NCI-H1048 (cell line): ENCODE results near the gene CRKL.
A peak's percentile ranks its signal among the peaks of the same experiment; 100 is the strongest.
"Not testable (repeated sequence)": the region's sequence is repeated elsewhere in the genome, so short reads cannot be mapped to it uniquely, and the experiment has no call there.

Experiments used
- DNase-seq: peaks from one replicate; lab custom pipeline; 2025; lab: John Stamatoyannopoulos, UW

Gene CRKL, protein sequence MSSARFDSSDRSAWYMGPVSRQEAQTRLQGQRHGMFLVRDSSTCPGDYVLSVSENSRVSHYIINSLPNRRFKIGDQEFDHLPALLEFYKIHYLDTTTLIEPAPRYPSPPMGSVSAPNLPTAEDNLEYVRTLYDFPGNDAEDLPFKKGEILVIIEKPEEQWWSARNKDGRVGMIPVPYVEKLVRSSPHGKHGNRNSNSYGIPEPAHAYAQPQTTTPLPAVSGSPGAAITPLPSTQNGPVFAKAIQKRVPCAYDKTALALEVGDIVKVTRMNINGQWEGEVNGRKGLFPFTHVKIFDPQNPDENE

GRCh38 chr22:20916916-20917810, at the start of gene CRKL:
CRKL (plus strand) TSS chr22:20917407; CDS start chr22:20917935, 528 bp downstream.
- DNase-seq = peak; percentile 94

DNA sequence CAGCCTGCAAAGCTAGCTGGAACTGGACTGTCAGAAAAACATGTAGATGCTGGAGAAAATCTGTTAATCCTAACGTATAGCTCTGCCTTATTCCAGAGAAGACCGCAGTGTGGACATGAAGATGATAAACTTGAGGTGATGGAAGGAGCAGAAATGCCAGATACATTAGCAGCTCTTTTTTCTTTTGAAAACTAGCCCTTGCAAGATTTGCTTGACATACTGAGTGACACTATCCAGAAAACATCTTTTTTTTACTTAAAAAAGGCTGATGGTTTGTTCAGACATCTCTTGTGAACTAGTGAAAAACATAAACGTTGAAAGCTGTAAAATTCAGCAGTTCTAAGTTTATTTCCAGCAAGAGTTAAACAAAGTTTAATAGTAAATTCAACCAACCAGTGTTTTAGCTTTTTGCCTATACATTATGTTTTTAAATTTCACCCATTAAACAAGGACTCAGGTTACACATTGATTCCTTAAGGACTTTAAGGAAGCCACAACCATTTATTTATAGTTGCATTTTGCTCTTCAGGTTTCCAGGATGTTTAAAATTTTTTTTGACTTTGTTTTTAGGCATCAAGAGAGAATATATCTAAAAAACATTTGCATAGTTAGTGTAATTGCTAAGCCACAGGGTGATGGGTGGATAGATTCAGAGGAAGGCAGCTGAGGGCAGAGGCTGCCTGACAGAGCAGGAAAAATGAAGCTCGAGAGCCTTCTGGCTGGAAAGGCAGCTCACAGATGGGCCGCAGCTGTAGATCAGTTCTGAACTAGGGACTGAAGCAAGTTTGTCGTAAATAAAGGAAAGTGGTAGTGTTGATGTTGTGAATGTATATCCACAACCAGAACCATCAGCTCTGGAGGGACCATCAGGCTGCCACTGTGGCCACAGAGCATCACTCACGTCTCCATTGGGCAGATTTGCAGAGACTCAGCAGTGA, 48.9 kb upstream of the CRKL start:
- no peak for DNase-seq

GRCh38 chr22:20869234-20869633, 48.0 kb upstream of the CRKL start:
- no peak for DNase-seq

DNA sequence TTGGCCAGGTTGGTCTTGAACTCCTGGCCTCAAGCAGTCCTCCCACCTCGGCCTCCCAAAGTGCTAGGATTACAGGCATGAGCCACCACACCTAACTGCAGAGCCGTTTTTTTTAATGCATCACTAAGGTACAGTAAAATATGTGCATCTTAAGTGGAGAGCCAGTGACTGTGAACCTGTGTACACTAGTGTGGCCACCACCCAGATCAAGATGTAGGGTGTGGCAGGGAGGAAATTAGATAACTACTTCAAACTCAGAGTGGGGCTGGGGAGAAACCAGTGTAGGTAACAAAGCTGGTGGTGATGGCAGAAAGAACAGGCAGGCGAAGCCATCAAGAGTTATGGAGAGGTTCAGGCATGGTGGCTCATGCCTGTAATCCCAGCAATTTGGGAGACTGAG, 44.0 kb upstream of the CRKL start:
- DNase-seq = no peak

GRCh38 chr22:20875296-20875695, 41.9 kb upstream of the CRKL start:
- no peak for DNase-seq

GRCh38 chr22:20877715-20878114, 39.5 kb upstream of the CRKL start:
- no peak for DNase-seq

GRCh38 chr22:20881231-20881630, 36.0 kb upstream of the CRKL start:
- no peak for DNase-seq

DNA sequence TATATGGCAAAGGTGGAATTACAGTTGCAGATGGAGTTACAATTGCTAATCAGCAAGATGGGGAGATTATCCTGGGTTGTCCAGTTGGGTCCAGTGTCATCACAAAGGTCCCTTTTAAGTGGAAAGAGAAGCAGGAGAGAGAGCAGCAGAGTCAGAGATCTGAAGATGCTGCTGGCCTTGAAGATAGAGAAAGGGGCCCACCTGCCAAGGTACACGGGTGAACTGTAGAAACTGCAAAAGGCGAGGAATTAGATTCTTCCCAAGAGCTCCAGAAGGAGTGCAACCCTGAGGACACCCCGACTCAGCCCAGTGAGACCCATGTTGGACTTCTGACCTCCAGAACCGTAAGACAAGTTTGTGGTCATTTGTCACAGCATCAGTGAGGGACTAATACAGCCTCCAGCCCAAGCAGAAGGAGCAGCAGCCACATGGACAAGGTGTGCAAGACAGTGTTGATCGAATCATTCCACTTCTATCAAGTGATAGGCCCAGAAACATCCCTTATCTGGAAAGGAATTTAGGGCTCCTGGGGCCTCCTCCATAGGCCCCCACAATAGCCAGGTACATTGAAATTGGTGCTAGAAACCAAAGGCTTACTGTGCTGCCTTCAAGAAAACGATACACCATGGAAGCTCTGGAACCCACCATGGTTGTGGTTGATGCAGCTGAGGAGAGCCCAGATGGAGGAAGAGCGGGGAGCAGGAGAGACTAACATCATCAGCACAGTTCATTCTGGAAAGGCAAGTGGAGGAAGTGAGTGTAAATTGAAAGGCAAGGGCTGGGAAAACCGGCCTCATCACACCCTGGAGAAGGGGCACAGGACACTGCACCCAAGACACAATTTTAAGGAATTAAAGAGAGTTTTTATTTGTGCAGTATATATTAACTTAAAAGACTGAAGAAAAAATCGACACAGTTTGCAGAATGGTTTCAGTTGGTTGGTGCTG, 35.1 kb upstream of the CRKL start:
- DNase-seq = no peak

DNA sequence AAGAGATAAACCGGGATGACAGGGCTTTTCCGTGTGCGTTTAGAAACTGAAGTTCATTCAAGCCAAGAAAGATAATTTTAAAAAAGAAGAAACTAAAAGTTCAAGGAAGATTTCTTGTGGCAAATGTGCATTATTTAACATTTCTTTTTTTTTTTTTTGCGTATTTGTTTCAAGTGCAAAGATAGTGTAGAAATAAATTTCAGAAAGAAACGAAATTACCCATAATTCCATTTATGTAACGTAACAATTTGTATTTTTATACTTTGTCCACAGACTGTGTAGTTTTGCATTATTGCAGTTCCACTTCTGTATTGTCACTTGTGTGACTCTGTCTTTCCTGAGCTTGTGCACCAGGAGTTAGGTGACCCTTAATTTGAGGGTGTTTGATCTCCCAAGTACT, 34.4 kb upstream of the CRKL start:
- no peak for DNase-seq

DNA sequence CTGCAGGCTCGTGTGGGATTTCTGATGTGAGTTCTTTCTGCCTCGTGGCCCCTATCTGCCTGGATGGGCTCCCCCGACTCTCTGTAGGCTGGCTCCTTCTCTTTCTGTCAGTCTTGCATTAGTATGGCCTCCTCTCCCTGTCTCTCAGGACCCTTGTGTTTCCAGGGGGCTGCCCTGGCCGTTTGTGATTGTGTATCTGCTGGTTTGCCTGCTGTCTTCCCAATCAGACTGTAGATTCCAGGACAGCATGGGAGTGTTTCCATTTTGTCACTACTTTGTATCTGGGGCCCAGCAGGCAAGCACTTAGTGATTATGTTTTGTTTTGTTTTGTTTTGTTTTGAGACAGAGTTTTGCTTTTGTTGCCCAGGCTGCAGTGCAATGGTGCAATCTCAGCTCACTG, 32.8 kb upstream of the CRKL start:
- DNase-seq = no peak

DNA sequence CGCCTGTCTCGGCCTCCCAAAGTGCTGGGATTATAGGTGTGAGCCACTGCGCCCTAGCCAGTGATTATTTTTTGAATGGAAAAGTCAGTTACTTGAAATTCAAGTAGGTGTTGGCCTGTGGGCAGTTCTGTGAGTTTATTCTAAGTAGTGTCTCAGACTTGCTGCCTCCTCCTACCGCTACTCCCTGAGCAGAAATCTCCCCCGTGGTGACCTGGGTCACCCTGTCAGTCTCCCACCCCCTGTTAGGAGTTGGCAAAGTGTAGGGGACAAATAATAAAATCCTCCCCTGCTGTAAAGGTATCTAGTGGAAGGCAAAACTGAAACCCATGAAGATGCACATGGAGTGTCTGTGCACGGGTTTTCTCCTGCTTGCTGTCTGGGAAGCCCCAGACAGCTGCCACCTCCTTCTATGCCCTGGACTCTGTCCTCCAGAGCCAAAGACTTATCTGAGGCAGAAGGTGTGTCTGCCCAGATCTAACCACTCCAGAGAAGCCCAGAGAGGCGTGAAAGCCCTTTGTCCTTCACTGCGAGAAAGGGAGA, 32.1 kb upstream of the CRKL start:
- DNase-seq = no peak

- DNase-seq = no peak
Observed at GRCh38 chr22:20885557-20886323, 31.5 kb upstream of the CRKL start.

GRCh38 chr22:20887375-20887774, 29.8 kb upstream of the CRKL start:
- no peak for DNase-seq

DNA sequence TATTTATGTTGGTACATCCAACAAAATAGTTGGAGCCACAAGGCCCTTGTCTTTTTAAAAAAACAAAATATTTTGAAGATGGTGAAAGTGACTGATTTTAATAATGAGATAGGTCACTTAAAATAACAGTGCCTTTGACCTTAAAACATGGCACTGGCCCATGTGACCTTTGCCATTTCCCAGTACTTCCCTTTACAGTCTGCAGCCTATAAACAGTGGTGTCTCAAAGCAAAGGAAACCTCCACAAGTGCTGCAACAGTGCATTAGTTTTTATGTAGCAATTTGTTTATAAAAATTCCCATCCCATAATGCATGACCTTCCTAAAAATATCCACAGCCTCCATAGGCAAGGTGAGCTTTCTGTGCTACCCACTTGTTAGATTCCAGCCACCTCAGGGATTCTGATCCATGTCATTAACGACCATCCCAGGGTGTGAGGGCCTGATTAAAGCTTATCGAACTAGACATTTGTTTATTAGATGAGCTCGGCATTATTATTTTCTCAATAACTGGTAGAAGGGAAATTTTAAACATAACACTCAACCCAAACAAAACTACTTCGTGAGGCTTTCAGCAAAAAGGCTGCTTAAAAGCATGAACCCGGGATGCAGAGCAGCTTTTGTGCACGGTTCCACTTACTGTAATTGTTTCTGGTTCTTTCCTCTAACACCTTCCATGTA, 28.0 kb upstream of the CRKL start:
- DNase-seq = no peak

GRCh38 chr22:20889904-20890540, 27.2 kb upstream of the CRKL start:
- DNase-seq = no peak

GRCh38 chr22:20890975-20891374, 26.2 kb upstream of the CRKL start:
- no peak for DNase-seq

DNA sequence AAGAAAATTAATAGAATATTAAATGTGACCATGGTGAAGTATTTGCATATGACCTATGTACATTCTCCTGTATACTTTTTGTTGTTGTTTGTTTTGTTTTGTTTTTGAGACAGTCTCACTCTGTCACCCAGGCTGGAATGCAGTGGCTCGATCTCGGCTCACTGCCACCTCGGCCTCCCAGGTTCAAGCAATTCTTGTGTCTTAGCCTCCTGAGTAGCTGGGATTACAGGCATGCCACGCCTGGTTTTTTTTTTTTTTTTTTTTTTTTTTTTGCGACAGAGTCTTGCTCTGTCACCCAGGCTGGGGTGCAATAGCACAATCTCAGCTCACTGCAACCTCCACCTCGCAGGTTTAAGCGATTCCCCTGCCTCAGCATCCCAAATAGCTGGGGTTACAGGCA, 19.5 kb upstream of the CRKL start:
- not testable (repeated sequence) for DNase-seq

DNA sequence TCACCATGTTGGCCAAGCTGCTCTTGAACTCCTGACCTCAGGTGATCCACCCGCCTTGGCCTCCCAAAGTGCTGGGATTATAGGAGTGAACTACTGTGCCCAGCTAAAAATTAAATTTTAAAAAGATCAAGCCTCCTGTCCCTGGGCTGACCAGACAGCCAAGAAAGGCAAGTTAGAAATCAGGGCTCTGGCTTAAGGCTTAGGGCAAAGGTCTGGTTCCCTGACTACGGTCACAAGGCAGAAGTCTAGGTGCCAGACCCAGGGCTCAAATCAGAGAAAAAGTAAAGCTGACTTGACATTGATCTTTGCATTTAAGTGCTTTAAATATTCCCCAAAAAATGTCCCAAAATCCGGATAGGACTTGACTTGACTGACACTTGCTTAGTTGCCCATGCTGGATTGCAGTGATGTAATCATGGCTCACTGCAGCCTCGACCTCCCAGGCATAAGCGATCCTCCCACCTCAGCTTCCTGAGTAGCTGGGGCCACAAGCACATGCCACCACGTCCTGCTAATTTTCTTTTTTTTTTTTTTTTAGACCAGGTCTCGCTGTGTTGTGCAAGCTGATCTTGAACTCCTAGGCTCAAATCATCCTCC, 17.3 kb upstream of the CRKL start:
- no peak for DNase-seq
